HCT116 (cell line): Measurements from ENCODE around the gene TRPM3. TPM values are rescaled to one million over a fixed set of nuclear protein-coding genes. Genes with fewer than 3 reads are reported as not detected.

Experiments
- microRNA counts: library from miRNA; unstranded; fragments of <30 nt; microRNA quantifications from one replicate; lab custom pipeline; 2015
- microRNA-seq: library from miRNA; unstranded; fragments of <30 nt; microRNA quantifications from one replicate; pipeline ENCODE4, GENCODE V29; 2016; ENCODE audit warnings: borderline number of aligned reads
- total RNA-seq: library from RNA; stranded (reverse); gene quantifications from one replicate; pipeline ENCODE4 v1.2.1, GENCODE V29; 2021; ENCODE audit not compliant: unreplicated experiment

The TRPM3 gene
- total RNA-seq, 1 experiment from 2014 or later, result not detected

MicroRNAs within 50 kb of the gene (microRNA counts, 767-probe panel; counts per million panel counts)
- not detected for microRNA hsa-miR-204-5p (lab: Ali Mortazavi, UCI)

Small RNA genes within 50 kb of the gene (microRNA-seq; reads per million reads assigned to microRNA genes)
- gene MIR204, result not detected
